Activated naive CD4-positive, alpha-beta T cell treated with anti-CD3 and anti-CD28 coated beads, Interleukin-2, amount 50 U/mL, for 72 hours (primary cell): Measurements from ENCODE around the gene ZFR. TPM values are rescaled to one million over a fixed set of nuclear protein-coding genes. Genes with fewer than 3 reads are reported as not detected.
"Not testable (repeated sequence)": the region's sequence is repeated elsewhere in the genome, so short reads cannot be mapped to it uniquely, and the experiment has no call there.

Experiments
- ATAC-seq, 2 donors: fragments of 150-1000 bp; cut with Tn5 transposase; 2 replicates each; pipeline ENCODE4 v1.10.0; 2021; ENCODE audit warnings: mild to moderate bottlenecking in 2 of 2, moderate library complexity in 2 of 2
- DNase-seq, 2 donors: peaks; one replicate each; pipeline ENCODE4 v3.0.0; 2021 to 2022; ENCODE audit warnings: low spot score in 2 of 2
- H3K27ac Mint-ChIP-seq, 2 donors: one replicate each; pipeline ENCODE4 v1.8.0; 2022; ENCODE audit warnings: mild to moderate bottlenecking in 2 of 2, mixed read lengths in 2 of 2
- H3K36me3 Mint-ChIP-seq, 2 donors: one replicate each; pipeline ENCODE4 v1.8.0; 2022; ENCODE audit warnings: mixed read lengths in 2 of 2
- H3K9me3 Mint-ChIP-seq, 2 donors: one replicate each; pipeline ENCODE4 v1.8.0; 2022; ENCODE audit warnings: mixed read lengths in 2 of 2
- total RNA-seq, 2 donors: library from RNA; stranded (reverse); gene quantifications; one replicate each; pipeline ENCODE4 v1.2.3, GENCODE V29; 2022

Gene ZFR
- total RNA-seq, 2 donors from 2014 or later = 48.7 to 56.6 TPM

GRCh38 chr5:32325062-32325461 is 119.5 kb downstream of the ZFR start:
- DNase-seq (no peak), ATAC-seq (no peak)
- peaks cover 7% of the 10 kb centered on the region in 2 donors for H3K36me3 Mint-ChIP-seq
- peaks cover 6 to 7% of the 10 kb centered on the region in 2 donors for H3K9me3 Mint-ChIP-seq
- no peak overlapping the region for H3K27ac Mint-ChIP-seq

- ATAC-seq (no peak), DNase-seq (no peak)
- H3K27ac Mint-ChIP-seq = no peak overlapping the region
- H3K9me3 Mint-ChIP-seq = peaks cover 6 to 7% of the 10 kb centered on the region in 2 donors
- H3K36me3 Mint-ChIP-seq = peaks cover 7% of the 10 kb centered on the region in 2 donors
Measured at GRCh38 chr5:32323741-32324140, 120.8 kb downstream of the ZFR start.

DNA sequence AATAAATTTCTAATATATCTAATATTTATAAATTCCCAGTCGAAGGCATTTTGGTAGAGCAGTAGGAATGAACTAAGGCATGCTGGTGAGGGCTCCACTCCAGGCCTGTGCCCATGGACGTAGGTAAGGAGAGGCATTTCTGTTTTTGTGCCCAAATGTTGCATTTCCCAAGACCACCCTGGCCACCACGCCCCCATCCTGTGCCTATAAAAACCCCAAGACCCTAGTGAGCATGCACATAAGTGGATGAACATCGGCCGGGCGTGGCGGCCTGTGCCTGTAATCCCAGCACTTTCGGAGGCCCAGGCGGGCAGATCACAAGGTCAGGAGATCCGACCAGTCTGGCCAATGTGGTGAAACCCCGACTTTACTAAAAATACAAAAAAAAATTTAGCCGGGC is 121.7 kb downstream of the ZFR start:
- ATAC-seq (no peak), DNase-seq (no peak)
- Mint-ChIP-seq H3K36me3 (peaks cover 7% of the 10 kb centered on the region in 2 donors), H3K27ac (no peak overlapping the region), H3K9me3 (peaks cover 6 to 7% of the 10 kb centered on the region in 2 donors)

DNA sequence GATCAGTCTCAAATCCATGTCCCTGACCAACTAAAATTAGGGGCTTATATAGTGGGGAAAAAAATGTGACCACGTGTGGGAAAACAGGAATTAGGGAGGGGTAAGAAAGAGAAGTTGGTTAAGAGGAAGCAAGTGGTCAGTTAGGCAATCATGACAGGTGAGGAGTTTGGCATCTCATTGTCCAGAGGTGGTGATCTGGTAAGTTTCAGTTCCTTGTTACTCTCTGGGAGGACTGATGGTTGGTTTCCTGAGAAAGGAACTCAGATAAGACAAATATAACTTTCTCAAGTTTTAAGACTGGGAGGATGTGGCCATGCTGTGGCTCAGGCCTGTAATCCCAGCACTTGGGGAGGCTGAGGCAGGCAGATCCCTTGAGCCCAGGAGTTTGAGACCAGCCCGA is 122.8 kb downstream of the ZFR start:
- ATAC-seq, H3K27ac Mint-ChIP-seq, H3K9me3 Mint-ChIP-seq, H3K36me3 Mint-ChIP-seq, DNase-seq: not testable (repeated sequence)

DNA sequence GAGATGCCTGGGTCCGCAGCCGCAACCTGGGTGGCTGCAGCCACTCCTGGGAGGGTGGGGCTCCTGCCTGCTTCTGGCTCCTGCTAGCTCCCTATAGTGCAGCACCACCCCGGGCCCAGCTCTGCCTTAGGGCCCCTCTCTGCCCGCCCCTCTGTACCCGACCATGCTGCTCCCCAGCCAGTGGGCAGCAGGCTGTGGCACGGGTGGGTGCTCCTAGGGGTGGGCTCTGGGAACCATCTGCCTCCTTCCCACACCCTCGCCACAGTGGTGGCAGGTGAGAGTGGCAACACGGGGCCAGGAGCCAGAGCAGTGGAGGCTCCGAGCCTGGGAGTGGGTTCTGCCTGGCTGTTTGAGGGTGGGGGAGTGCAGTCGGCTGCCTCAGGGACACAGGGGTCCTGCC is 124.0 kb downstream of the ZFR start:
- H3K9me3 Mint-ChIP-seq = peaks cover 6 to 7% of the 10 kb centered on the region in 2 donors
- ATAC-seq = no peak
- H3K36me3 Mint-ChIP-seq = peaks cover 7% of the 10 kb centered on the region in 2 donors
- H3K27ac Mint-ChIP-seq = no peak overlapping the region
- no peak for DNase-seq

DNA sequence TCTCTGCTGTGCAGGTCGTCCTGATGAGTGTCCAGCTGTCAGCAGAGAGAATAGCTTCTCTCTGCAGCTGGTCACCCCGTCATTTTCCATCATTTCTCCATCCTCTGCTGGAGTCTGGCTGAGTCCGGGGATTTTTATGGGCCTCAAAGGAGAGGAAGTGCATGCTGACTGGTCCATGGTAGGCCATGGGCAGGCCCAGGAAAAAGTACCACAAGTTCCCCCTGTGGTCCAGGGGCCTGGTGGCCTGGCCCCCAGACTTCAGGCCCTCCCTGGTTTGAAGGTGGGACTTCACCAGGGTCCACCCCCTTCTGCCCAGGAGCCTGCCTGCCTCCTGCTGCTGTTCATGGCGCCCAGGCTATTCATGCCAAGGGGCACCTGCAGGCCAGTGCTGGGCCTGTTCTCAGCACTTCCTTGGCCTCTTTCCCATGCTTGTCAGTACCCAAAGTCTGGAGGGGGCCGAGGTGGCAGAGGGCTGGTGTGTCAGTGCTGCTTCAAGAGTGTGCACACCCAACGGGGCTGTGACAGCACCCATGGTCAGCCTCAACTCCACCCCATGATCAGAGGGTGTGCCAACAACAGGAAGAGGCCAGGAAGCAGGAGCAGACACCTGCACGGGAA is 124.5 kb downstream of the ZFR start:
- DNase-seq = no peak
- Mint-ChIP-seq H3K36me3 (peaks cover 7% of the 10 kb centered on the region in 2 donors), H3K27ac (no peak overlapping the region), H3K9me3 (peaks cover 6 to 7% of the 10 kb centered on the region in 2 donors)
- ATAC-seq = no peak

- H3K27ac Mint-ChIP-seq = no peak overlapping the region
- H3K36me3 Mint-ChIP-seq = peaks cover 7% of the 10 kb centered on the region in 2 donors
- peaks cover 6 to 7% of the 10 kb centered on the region in 2 donors for H3K9me3 Mint-ChIP-seq
- ATAC-seq (no peak), DNase-seq (no peak)
Measured at GRCh38 chr5:32319392-32319791, 125.1 kb downstream of the ZFR start.

GRCh38 chr5:32317041-32317440 is 127.5 kb downstream of the ZFR start:
- Mint-ChIP-seq H3K27ac (peak overlapping the region in 1 of 2 donors; percentile 66), H3K9me3 (peaks cover 6 to 7% of the 10 kb centered on the region in 2 donors), H3K36me3 (peaks cover 7 to 8% of the 10 kb centered on the region in 2 donors)
- ATAC-seq (no peak), DNase-seq (no peak)

DNA sequence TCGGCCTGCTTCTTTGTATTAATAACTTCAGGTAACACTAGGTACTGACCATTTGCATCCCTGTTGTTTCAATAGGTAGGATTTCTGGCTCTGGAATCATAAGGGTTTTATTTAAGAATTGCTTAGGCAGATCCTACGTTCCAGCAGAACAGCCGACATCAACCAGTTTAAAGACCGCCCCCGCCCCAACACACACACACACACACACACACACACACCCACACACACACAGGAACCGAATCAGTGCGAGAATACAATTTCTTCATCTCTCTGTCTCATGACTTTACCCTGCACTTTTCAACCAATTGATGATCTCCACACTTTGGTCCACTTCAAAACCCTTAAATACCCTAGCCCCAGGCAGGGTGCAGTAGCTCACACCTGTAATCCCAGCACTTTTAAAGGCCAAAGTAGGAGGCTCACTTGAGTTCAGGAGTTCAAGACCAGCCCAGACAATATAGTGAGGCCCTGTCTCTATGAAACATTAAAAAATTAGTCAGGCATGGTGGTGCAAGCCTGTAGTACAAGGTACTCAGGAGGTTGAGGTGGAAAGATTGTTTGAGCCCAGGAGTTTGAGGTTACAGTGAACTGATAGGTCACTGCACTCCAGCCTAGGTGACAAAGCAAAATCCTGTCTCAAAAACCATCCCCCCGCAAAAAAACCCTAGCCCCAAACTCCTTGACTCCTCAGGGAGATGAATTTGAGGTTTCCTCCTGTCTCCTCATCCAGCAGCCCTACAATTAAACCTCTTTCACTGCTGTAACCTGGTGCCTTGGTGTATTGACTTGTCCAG is 129.1 kb downstream of the ZFR start:
- Mint-ChIP-seq H3K27ac (no peak overlapping the region), H3K9me3 (no peaks in the 10 kb centered on the region), H3K36me3 (peaks cover 0 to 5% of the 10 kb centered on the region in 2 donors)
- DNase-seq (no peak), ATAC-seq (no peak)

GRCh38 chr5:32314658-32315057 is 129.9 kb downstream of the ZFR start:
- H3K36me3 Mint-ChIP-seq = peaks cover 0 to 5% of the 10 kb centered on the region in 2 donors
- no peaks in the 10 kb centered on the region for H3K9me3 Mint-ChIP-seq
- peak overlapping the region in 1 of 2 donors; percentile 88 for H3K27ac Mint-ChIP-seq
- ATAC-seq (no peak), DNase-seq (no peak)

- DNase-seq, H3K36me3 Mint-ChIP-seq, ATAC-seq, H3K9me3 Mint-ChIP-seq: not testable (repeated sequence)
- H3K27ac Mint-ChIP-seq = peak overlapping the region in 1 of 2 donors; percentile 88
Measured at GRCh38 chr5:32314152-32314488, 130.4 kb downstream of the ZFR start.

- DNase-seq (peak; percentile 100), ATAC-seq (peak; percentile 94 to 96)
- Mint-ChIP-seq H3K9me3 (no peaks in the 10 kb centered on the region), H3K27ac (peak within 1 kb of the TSS; percentile 88 to 95), H3K36me3 (peaks cover 0 to 5% of the 10 kb centered on the region in 2 donors)
Measured at GRCh38 chr5:32312595-32313332, 131.8 kb downstream of the ZFR start, which contains the start of gene MTMR12. Gene MTMR12, minus strand, starts transcription at chr5:32312939. Its CDS starts 101 bp downstream, at chr5:32312838.

- DNase-seq = peak; percentile 49 to 75
Measured at GRCh38 chr5:32312197-32312594, 132.3 kb downstream of the ZFR start.

DNA sequence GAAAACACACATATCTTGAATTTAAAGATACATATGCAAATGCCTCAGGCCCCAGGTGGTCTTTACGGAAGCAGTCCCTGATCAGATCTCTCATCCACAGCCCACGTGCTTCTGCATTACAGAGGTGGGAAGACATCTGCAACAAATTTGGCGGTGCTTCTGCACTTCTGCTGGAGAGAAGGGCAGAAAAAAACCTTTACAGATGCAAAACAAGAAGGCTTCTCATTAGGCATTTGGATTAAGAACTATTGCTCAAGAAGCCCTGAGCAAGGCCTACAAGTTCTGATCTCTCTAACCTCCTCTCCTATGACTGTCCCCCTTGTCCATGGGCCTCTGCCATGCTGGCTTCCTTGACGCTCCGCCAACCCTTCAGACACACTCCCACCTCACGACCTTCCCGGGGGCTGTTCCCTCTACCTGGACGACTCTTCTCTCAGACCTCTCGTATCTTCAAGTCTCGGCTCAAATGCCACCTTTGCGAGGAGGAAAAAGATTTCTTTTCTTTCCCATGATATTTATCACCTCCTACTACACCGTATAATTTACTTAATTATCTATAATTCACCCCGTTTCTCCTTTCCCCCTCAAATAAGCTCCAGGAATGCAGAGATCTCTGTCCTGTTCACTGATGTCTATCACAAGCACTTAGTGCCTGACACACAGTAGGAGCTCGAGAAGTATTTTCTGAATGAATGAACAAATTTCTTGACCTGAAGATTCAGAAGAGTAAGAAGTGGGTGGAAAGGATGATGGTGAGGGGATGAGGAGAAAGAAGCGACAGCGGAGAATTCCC is 132.9 kb downstream of the ZFR start:
- DNase-seq = no peak

More at GRCh38 chr5:32312197-32312594, 132.3 kb downstream of the ZFR start:
- Mint-ChIP-seq H3K9me3 (no peaks in the 10 kb centered on the region), H3K27ac (peak overlapping the region; percentile 88 to 92), H3K36me3 (peaks cover 0 to 5% of the 10 kb centered on the region in 2 donors)
- ATAC-seq = peak; percentile 3 to 12

GRCh38 chr5:32309761-32310160 is 134.8 kb downstream of the ZFR start:
- Mint-ChIP-seq H3K27ac (no peak overlapping the region), H3K9me3 (no peaks in the 10 kb centered on the region), H3K36me3 (peaks cover 2 to 5% of the 10 kb centered on the region in 2 donors)
- DNase-seq (no peak), ATAC-seq (no peak)

More for the DNA sequence above, 132.9 kb downstream of the ZFR start:
- ATAC-seq = no peak
- no peaks in the 10 kb centered on the region for H3K9me3 Mint-ChIP-seq
- peak overlapping the region; percentile 88 to 92 for H3K27ac Mint-ChIP-seq
- peaks cover 0 to 5% of the 10 kb centered on the region in 2 donors for H3K36me3 Mint-ChIP-seq

GRCh38 chr5:32308946-32309345 is 135.6 kb downstream of the ZFR start:
- DNase-seq (no peak), ATAC-seq (no peak)
- Mint-ChIP-seq H3K36me3 (peaks cover 5 to 7% of the 10 kb centered on the region in 2 donors), H3K9me3 (no peaks in the 10 kb centered on the region), H3K27ac (no peak overlapping the region)
